Upper lobe of left lung (tissue), 4 donors: ENCODE data around the gene RAB37.

Experiments used
- CTCF ChIP-seq, 6 experiments: fragments of 450-650 bp in 4 of 6; fragments of 200-600 bp in 2 of 6; sonication (generic) in 2 of 6; IDR thresholded peaks; one replicate each; pipeline ENCODE4 v1.5.1; 2016 to 2019; ENCODE audit warnings: antibody characterized with exemption in 6 of 6
- EP300 ChIP-seq, 4 donors: sonication (generic); formaldehyde crosslinking; IDR thresholded peaks; one replicate each; pipeline ENCODE4 v1.5.1; 2017; ENCODE audit warnings: antibody characterized with exemption in 4 of 4, control low read depth in 2 of 4
- POLR2A ChIP-seq, 4 donors: fragments of 450-650 bp; IDR thresholded peaks; one replicate each; pipeline ENCODE4 v1.5.1; 2016 to 2017; ENCODE audit warnings: antibody characterized with exemption in 4 of 4, mild to moderate bottlenecking in 2 of 4

GRCh38 chr17:74760404-74761105 is 23.5 kb downstream of the RAB37 start:
- no peak for TF ChIP-seq CTCF (IDR thresholded peaks at IDR 0.05)
- TF ChIP-seq EP300 (IDR thresholded peaks at IDR 0.05) = no peak
- TF ChIP-seq POLR2A (IDR thresholded peaks at IDR 0.05) = no peak
